ENCODE measurements around the gene MYO5A. TPM values are rescaled to one million over a fixed set of nuclear protein-coding genes. Genes with fewer than 3 reads are reported as not detected.

MYO5A gene
- polyA plus RNA-seq, 4 donors, result 0.45 to 3.0 (median 1.6) TPM

DNA sequence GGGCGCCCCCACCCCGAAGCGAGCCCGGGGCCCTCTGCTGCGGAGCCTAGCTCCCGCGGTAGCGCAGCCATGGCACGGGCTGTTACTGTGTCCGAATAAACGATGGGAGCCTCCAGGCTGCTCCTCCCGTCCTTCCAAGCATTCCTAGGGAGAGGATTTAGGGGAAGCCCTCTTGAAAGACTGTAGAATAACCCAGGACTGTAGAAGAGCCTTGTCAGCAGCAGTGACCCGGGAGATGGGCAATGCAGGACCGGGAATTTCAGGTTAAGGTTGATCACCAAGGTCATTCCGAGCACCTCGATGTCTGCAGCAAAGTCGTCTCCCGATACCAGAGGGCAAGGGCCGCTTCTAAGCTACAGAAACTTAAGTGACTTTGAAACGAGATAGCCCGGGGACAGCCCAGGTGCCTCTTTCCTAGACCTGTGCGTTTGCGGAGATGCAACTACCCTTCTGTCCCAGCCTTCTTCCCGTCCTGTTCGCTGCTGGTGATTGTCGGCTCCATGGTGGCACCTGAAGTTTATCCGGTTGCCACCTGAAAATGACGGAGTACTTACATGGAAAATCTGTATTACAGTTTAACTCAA lies 753 bp upstream of the MYO5A start:
- peaks cover 0 to 51% (median 5%) of the 10 kb centered on the region in 3 donors for H3K27me3 ChIP-seq (ENCODE audit: control insufficient read depth in 3 of 3, insufficient read depth in 3 of 3, low read length in 3 of 3)
- H3K4me3 ChIP-seq (ENCODE audit: low read depth in 1 of 3, low read length in 3 of 3), result peak overlapping the region; percentile 34 to 73 (median 61)
- FAIRE-seq (no peak), DNase-seq (peak; percentile 40 to 50)
- no peaks in the 10 kb centered on the region for H3K36me3 ChIP-seq (ENCODE audit: control insufficient read depth in 3 of 3, insufficient read depth in 2 of 3, low read depth in 1 of 3, low read length in 3 of 3)
- H3K27ac ChIP-seq (ENCODE audit: low read depth in 1 of 3, low read length in 2 of 3), result peak overlapping the region in 1 of 3 donors; percentile 71
- WGBS, 3 donors, result 1 to 3% (median 2%) methylated on average over 27 to 28 of the region's 28 CpGs
- peaks cover 0 to 9% (median 0%) of the 10 kb centered on the region in 3 donors for H3K4me1 ChIP-seq (ENCODE audit: control insufficient read depth in 3 of 3, insufficient read depth in 2 of 3, low read depth in 1 of 3, low read length in 2 of 3)
- H3K9me3 ChIP-seq (ENCODE audit: control insufficient read depth in 2 of 2, insufficient read depth in 1 of 2, low read depth in 1 of 2, low read length in 1 of 2), result no peaks in the 10 kb centered on the region

DNA sequence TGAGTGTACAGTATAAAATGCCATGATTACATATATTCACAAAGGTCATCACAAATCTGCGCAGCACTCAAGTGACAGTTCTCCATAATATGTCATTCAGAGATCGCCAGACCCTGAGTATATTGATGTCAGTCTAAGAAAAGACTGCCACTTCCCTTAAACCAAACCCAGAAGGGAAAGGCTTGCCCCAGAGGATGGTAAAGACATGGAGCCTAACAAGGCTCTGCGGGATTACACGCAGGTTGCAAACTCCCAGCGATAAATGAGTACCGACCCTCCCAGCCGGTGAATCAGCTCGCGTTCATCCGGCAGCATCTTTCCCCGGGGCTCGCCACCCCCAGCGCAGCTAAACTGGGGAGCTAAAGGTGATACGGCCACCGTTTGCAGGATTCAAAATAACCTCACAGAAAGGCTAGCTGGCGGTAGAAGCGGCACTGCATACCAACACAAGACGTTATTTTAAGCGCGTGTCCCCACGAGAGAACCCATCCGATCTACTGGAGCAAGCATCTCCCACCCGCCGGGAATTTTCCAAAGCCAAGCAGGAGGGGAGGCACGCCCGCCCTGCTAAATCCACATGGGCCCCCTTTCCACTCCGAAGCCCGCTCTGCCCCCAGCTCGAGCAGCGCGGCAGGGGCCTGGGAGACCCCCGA lies 643 bp downstream of the MYO5A start:
- no peaks in the 10 kb centered on the region for H3K36me3 ChIP-seq (ENCODE audit: control insufficient read depth in 3 of 3, insufficient read depth in 2 of 3, low read depth in 1 of 3, low read length in 3 of 3)
- H3K27me3 ChIP-seq (ENCODE audit: control insufficient read depth in 3 of 3, insufficient read depth in 3 of 3, low read length in 3 of 3), result peaks cover 0 to 48% (median 4%) of the 10 kb centered on the region in 3 donors
- 3 to 6% (median 5%) methylated on average over 29 to 32 of the region's 32 CpGs for WGBS, 3 donors
- FAIRE-seq (no peak), DNase-seq (peak in 1 of 2 donors; percentile 9)
- peaks cover 0 to 9% (median 0%) of the 10 kb centered on the region in 3 donors for H3K4me1 ChIP-seq (ENCODE audit: control insufficient read depth in 3 of 3, insufficient read depth in 2 of 3, low read depth in 1 of 3, low read length in 2 of 3)
- H3K9me3 ChIP-seq (ENCODE audit: control insufficient read depth in 2 of 2, insufficient read depth in 1 of 2, low read depth in 1 of 2, low read length in 1 of 2), result no peaks in the 10 kb centered on the region
- H3K27ac ChIP-seq (ENCODE audit: low read depth in 1 of 3, low read length in 2 of 3), result peak overlapping the region in 2 of 3 donors; percentile 55 to 79
- H3K4me3 ChIP-seq (ENCODE audit: low read depth in 1 of 3, low read length in 3 of 3), result peak overlapping the region; percentile 38 to 73 (median 61)

DNA sequence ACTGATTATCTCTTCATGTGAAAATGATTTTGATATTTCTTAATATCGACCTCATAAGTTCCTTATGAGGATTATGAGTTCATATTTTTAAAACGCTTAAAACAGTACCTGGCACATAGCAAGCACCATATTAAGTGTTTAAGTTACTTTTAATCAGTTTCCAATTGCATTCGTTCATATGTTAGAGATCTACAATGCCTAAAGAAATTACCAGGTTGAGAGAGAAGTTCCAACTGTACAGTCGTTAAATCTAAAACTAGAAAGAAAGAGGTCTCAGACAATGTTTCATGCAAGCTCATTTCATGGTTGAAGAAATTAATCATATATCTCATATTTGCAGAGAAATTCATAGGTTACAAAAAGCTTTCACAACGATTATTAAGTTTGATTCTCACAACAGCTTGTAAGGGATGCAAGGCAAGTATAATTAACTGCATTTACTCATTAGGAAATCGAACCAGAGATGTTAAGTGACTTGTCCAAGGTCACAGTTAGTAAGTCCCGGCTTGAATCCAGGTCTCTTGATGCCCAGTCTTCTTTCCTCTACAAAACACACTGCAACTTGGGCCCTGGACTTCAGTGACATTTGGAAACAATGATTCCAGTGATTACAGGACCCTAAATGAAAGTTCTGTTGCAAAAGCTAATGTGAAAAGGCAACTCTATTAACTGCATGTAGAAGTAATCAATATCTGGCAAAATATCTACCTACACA lies 1.3 kb downstream of the MYO5A start:
- no peak for FAIRE-seq
- H3K9me3 ChIP-seq (ENCODE audit: control insufficient read depth in 2 of 2, insufficient read depth in 1 of 2, low read depth in 1 of 2, low read length in 1 of 2), result no peaks in the 10 kb centered on the region
- 60 to 82% (median 63%) methylated on average over 7 of the region's 7 CpGs for WGBS, 3 donors
- H3K27me3 ChIP-seq (ENCODE audit: control insufficient read depth in 3 of 3, insufficient read depth in 3 of 3, low read length in 3 of 3), result peaks cover 0 to 45% (median 4%) of the 10 kb centered on the region in 3 donors
- peaks cover 0 to 9% (median 0%) of the 10 kb centered on the region in 3 donors for H3K4me1 ChIP-seq (ENCODE audit: control insufficient read depth in 3 of 3, insufficient read depth in 2 of 3, low read depth in 1 of 3, low read length in 2 of 3)
- no peak overlapping the region for H3K4me3 ChIP-seq (ENCODE audit: low read depth in 1 of 3, low read length in 3 of 3)
- H3K36me3 ChIP-seq (ENCODE audit: control insufficient read depth in 3 of 3, insufficient read depth in 2 of 3, low read depth in 1 of 3, low read length in 3 of 3), result no peaks in the 10 kb centered on the region
- H3K27ac ChIP-seq (ENCODE audit: low read depth in 1 of 3, low read length in 2 of 3), result no peak overlapping the region
- DNase-seq, result no peak

DNA sequence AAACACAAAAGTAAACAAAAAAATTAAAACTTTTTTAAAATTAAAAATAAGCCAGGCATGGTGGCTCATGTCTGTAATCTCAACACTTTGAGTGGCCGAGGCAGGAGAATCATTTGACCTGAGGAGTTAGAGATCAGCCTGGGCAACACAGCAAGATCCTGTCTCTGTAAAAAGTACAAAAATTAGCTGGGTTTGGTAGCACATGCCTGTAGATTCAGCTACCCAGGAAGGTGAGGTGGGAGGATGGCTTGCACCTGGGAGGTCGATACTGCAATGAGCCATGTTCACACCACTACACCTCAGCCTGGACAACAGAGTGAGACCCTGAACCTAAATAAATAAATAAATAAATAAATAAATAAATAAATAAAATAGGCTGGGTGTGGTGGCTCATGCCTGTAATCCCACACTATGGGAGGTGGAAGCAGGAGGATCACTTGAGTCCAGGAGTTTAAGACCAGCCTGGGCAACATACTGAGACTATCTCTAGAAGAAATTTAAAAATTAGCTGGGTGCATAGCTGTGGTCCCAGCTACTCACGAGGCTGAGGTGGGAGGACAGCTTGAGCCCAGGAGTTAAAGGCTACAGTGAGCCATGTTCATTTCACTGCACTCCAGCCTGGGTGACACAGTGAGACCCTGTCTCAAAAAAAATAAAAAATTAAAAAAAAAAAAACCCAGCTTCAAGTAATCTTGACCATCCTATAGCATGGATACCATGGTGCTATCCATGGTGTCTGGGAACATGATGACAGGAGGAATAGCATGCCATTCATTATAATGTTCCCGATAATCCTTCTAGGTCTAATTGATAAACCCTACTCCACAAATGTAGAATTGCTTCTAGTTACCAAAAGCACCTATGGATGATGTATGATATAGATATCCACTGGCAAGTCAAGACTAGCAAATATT lies 4.2 kb downstream of the MYO5A start:
- H3K27ac ChIP-seq (ENCODE audit: low read depth in 1 of 3, low read length in 2 of 3), result no peak overlapping the region
- DNase-seq, result no peak
- H3K4me3 ChIP-seq (ENCODE audit: low read depth in 1 of 3, low read length in 3 of 3), result no peak overlapping the region
- 88 to 95% (median 93%) methylated on average over 4 of the region's 4 CpGs for WGBS, 3 donors
- no peaks in the 10 kb centered on the region for H3K36me3 ChIP-seq (ENCODE audit: control insufficient read depth in 3 of 3, insufficient read depth in 2 of 3, low read depth in 1 of 3, low read length in 3 of 3)
- no peak for FAIRE-seq
- H3K9me3 ChIP-seq (ENCODE audit: control insufficient read depth in 2 of 2, insufficient read depth in 1 of 2, low read depth in 1 of 2, low read length in 1 of 2), result no peaks in the 10 kb centered on the region
- H3K4me1 ChIP-seq (ENCODE audit: control insufficient read depth in 3 of 3, insufficient read depth in 2 of 3, low read depth in 1 of 3, low read length in 2 of 3), result peaks cover 0 to 4% (median 3%) of the 10 kb centered on the region in 3 donors
- peaks cover 0 to 20% (median 4%) of the 10 kb centered on the region in 3 donors for H3K27me3 ChIP-seq (ENCODE audit: control insufficient read depth in 3 of 3, insufficient read depth in 3 of 3, low read length in 3 of 3)

DNA sequence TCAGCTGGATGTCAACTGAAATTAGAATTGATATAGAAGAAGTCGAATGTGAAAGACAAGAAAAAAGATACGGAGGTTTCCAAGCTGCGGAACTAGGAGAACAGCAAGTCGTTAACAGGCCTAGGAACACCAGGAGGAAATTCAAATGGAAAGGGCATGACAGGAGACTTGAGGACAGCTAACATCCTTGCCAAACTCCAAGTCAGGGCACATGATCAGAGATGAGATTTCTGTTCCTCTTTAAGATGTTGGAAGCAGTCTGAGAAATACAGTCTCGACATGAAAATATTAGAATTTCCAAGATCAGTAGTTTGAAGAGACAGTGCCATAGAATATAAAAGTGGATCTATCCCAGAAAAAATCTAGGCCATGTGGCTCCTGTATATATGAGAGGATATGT lies 5.0 kb downstream of the MYO5A start:
- Histone ChIP-seq H3K9me3 (ENCODE audit: control insufficient read depth in 2 of 2, insufficient read depth in 1 of 2, low read depth in 1 of 2, low read length in 1 of 2) (no peaks in the 10 kb centered on the region), H3K36me3 (ENCODE audit: control insufficient read depth in 3 of 3, insufficient read depth in 2 of 3, low read depth in 1 of 3, low read length in 3 of 3) (no peaks in the 10 kb centered on the region), H3K4me1 (ENCODE audit: control insufficient read depth in 3 of 3, insufficient read depth in 2 of 3, low read depth in 1 of 3, low read length in 2 of 3) (peaks cover 0 to 4% (median 0%) of the 10 kb centered on the region in 3 donors), H3K27ac (ENCODE audit: low read depth in 1 of 3, low read length in 2 of 3) (no peak overlapping the region), H3K27me3 (ENCODE audit: control insufficient read depth in 3 of 3, insufficient read depth in 3 of 3, low read length in 3 of 3) (peaks cover 0 to 18% (median 4%) of the 10 kb centered on the region in 3 donors), H3K4me3 (ENCODE audit: low read depth in 1 of 3, low read length in 3 of 3) (no peak overlapping the region)
- FAIRE-seq (no peak), DNase-seq (no peak)
- WGBS, 3 donors, result 60 to 68% (median 62%) methylated on average over 5 of the region's 5 CpGs

DNA sequence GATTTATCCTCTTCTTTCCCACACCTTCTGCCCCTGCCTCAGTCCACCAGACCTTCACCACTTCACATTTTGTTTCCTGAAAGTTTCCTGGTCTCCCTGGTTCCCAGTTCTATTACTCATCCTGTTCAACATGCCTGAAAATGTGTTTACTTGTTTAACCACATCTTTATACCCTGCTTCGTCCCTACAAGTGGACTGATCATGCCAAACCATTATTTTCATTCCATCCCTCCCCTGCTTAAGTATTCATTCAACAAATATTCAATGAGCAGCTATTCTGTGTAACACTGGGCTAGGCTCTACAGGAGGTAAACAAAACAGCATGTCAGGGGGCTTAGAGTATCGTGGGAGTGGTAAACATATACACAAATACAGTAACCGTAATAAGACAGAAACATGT lies 5.5 kb downstream of the MYO5A start:
- H3K36me3 ChIP-seq (ENCODE audit: control insufficient read depth in 3 of 3, insufficient read depth in 2 of 3, low read depth in 1 of 3, low read length in 3 of 3), result no peaks in the 10 kb centered on the region
- peaks cover 0 to 15% (median 4%) of the 10 kb centered on the region in 3 donors for H3K27me3 ChIP-seq (ENCODE audit: control insufficient read depth in 3 of 3, insufficient read depth in 3 of 3, low read length in 3 of 3)
- DNase-seq (no peak), FAIRE-seq (no peak)
- no peaks in the 10 kb centered on the region for H3K9me3 ChIP-seq (ENCODE audit: control insufficient read depth in 2 of 2, insufficient read depth in 1 of 2, low read depth in 1 of 2, low read length in 1 of 2)
- H3K4me3 ChIP-seq (ENCODE audit: low read depth in 1 of 3, low read length in 3 of 3), result no peak overlapping the region
- H3K27ac ChIP-seq (ENCODE audit: low read depth in 1 of 3, low read length in 2 of 3), result no peak overlapping the region
- peaks cover 0 to 4% (median 0%) of the 10 kb centered on the region in 3 donors for H3K4me1 ChIP-seq (ENCODE audit: control insufficient read depth in 3 of 3, insufficient read depth in 2 of 3, low read depth in 1 of 3, low read length in 2 of 3)
- WGBS, 3 donors, result 69 to 71% (median 71%) methylated on average over 3 of the region's 3 CpGs

DNA sequence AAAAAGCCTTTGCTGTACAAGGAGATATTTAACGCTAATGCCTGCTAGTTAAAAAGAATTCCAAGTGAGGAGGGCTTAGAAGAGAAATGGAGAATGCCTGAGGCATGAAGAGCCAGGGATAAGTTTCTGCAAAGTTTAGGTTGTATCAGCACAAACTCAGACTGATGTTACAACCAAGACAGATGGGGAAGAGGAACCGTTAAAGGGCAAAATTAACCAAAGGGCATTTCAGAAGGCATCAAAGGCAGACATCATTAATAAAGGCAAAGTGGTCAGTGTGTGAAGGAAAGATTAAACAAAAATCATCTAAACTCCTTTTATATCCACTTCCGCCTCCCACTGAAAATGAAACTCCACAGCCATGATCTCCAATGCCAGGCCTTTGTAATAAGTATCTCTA lies 7.0 kb downstream of the MYO5A start:
- Histone ChIP-seq H3K4me3 (ENCODE audit: low read depth in 1 of 3, low read length in 3 of 3) (no peak overlapping the region), H3K36me3 (ENCODE audit: control insufficient read depth in 3 of 3, insufficient read depth in 2 of 3, low read depth in 1 of 3, low read length in 3 of 3) (no peaks in the 10 kb centered on the region), H3K9me3 (ENCODE audit: control insufficient read depth in 2 of 2, insufficient read depth in 1 of 2, low read depth in 1 of 2, low read length in 1 of 2) (no peaks in the 10 kb centered on the region), H3K4me1 (ENCODE audit: control insufficient read depth in 3 of 3, insufficient read depth in 2 of 3, low read depth in 1 of 3, low read length in 2 of 3) (peaks cover 0 to 4% (median 0%) of the 10 kb centered on the region in 3 donors), H3K27me3 (ENCODE audit: control insufficient read depth in 3 of 3, insufficient read depth in 3 of 3, low read length in 3 of 3) (peaks cover 0 to 3% (median 0%) of the 10 kb centered on the region in 3 donors), H3K27ac (ENCODE audit: low read depth in 1 of 3, low read length in 2 of 3) (no peak overlapping the region)
- FAIRE-seq, result no peak
- 85 to 95% (median 91%) methylated on average over 3 of the region's 3 CpGs for WGBS, 3 donors
- DNase-seq, result no peak

DNA sequence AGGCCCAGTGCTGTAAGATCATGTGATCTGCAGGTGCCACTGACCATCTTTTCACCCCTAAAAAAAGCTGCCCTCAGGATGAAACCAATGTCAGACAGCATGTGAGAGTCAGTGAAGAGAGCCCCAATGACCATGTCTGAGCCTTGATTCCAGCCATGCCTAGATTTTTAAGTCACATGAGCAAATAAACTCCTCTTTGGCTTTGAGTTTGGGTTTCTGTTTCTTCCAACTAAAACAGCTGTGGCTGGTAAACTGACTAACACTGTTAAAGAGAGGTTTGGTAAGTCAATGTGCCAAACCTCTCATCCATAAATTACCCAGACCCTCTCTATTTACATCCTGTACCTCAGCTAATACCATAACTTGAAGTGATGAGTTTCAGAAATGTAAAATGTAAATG lies 8.3 kb downstream of the MYO5A start:
- H3K4me1 ChIP-seq (ENCODE audit: control insufficient read depth in 3 of 3, insufficient read depth in 2 of 3, low read depth in 1 of 3, low read length in 2 of 3), result peaks cover 0 to 4% (median 0%) of the 10 kb centered on the region in 3 donors
- H3K27ac ChIP-seq (ENCODE audit: low read depth in 1 of 3, low read length in 2 of 3), result no peak overlapping the region
- no peaks in the 10 kb centered on the region for H3K9me3 ChIP-seq (ENCODE audit: control insufficient read depth in 2 of 2, insufficient read depth in 1 of 2, low read depth in 1 of 2, low read length in 1 of 2)
- no peaks in the 10 kb centered on the region for H3K36me3 ChIP-seq (ENCODE audit: control insufficient read depth in 3 of 3, insufficient read depth in 2 of 3, low read depth in 1 of 3, low read length in 3 of 3)
- peaks cover 0 to 3% (median 0%) of the 10 kb centered on the region in 3 donors for H3K27me3 ChIP-seq (ENCODE audit: control insufficient read depth in 3 of 3, insufficient read depth in 3 of 3, low read length in 3 of 3)
- FAIRE-seq (no peak), DNase-seq (no peak)
- H3K4me3 ChIP-seq (ENCODE audit: low read depth in 1 of 3, low read length in 3 of 3), result no peak overlapping the region
